Measurements from ENCODE around the gene CCDC182. TPM values are rescaled to one million over a fixed set of nuclear protein-coding genes. Genes with fewer than 3 reads are reported as not detected.
A peak's percentile ranks its signal among the peaks of the same experiment; 100 is the strongest.

Gene CCDC182
- total RNA-seq, 1 experiment from 2014 or later: not detected

- H3K36me3 ChIP-seq: no peaks in the 10 kb centered on the region
- H3K4me3 ChIP-seq: no peak overlapping the region
- H3K27ac ChIP-seq: no peak overlapping the region
- peaks cover 6% of the 10 kb centered on the region for H3K4me1 ChIP-seq (replicated peaks)
- peaks cover 3% of the 10 kb centered on the region; the same call in 1 of the 2 replicates for H3K27me3 ChIP-seq (replicated peaks)
- no peaks in the 10 kb centered on the region for H3K9me3 ChIP-seq (replicated peaks)
- no peak for DNase-seq (ENCODE audit: low read depth in 1 of 2, low spot score in 2 of 2)
Observed at GRCh38 chr17:57750895-57751294, 5.8 kb upstream of the CCDC182 start.

- no peak for DNase-seq (ENCODE audit: low read depth in 1 of 2, low spot score in 2 of 2)
- Histone ChIP-seq H3K27me3 (replicated peaks) (peaks cover 7% of the 10 kb centered on the region; the same call in 1 of the 2 replicates), H3K27ac (no peak overlapping the region), H3K4me3 (no peak overlapping the region), H3K36me3 (no peaks in the 10 kb centered on the region), H3K9me3 (replicated peaks) (no peaks in the 10 kb centered on the region), H3K4me1 (replicated peaks) (no peaks in the 10 kb centered on the region; the same call in 1 of the 2 replicates)
Observed at GRCh38 chr17:57750109-57750871, 5.2 kb upstream of the CCDC182 start.

DNA sequence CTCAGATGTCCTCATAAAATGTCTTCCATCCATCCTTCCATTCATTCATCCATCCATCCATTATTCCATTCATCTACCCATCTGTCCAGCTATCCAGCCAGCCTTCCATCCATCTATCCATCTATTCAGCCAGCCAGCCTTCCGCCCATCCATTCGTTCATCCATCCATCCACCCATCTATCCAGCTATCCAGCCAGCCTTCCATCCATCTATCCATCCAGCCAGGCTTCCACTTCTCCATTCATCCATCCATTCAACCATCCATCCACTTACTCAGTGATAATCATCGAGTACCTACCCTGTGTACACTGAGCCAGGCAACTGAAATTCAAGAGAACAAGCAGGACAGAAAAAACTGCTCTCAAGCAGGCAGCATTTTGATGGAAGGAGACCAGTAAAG is 4.6 kb upstream of the CCDC182 start:
- Histone ChIP-seq H3K4me1 (replicated peaks) (no peaks in the 10 kb centered on the region), H3K36me3 (no peaks in the 10 kb centered on the region), H3K27ac (no peak overlapping the region), H3K4me3 (no peak overlapping the region), H3K9me3 (replicated peaks) (no peaks in the 10 kb centered on the region), H3K27me3 (replicated peaks) (peaks cover 7% of the 10 kb centered on the region; the same call in 1 of the 2 replicates)
- no peak for DNase-seq (ENCODE audit: low read depth in 1 of 2, low spot score in 2 of 2)

DNA sequence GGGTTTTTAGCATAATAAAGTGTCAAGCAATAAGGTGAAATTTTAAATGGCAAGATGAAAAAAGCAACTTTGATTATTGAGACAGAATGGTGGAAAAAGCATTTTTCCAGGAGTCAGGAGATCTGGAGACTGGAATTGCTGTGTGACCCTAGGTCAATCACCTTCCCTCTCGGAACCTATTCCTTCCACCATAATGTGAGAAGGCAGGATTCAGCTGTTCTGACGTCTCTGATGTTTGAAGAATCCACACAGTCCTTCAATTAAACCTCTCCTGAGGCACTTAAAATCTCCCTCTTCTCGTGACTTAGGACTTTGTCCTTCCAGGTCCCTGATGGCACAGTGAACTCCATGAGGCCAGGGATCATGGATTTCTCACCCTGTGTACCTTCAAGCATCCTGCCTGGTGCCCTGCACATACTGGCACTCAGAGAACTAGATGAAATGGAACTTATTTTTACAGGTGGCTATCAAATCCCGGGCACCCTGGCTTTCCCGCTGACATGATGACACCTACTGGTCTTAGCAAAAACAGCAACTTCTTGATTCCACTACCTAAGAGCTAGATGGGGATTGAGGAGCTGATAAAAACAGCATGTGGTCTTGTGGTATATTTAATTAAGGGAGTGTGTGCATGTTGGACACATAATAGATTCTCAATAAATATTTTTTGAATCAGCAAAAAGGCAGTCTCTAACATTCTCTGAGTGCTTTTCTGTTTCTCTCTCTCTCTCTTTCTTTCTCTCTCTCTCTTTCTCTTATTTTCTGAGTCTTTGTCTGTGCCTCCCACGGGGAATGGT is 2.3 kb upstream of the CCDC182 start:
- Histone ChIP-seq H3K4me1 (replicated peaks) (no peaks in the 10 kb centered on the region), H3K27me3 (replicated peaks) (peaks cover 14% of the 10 kb centered on the region; the same call in 1 of the 2 replicates), H3K27ac (no peak overlapping the region), H3K36me3 (no peaks in the 10 kb centered on the region), H3K4me3 (no peak overlapping the region), H3K9me3 (replicated peaks) (no peaks in the 10 kb centered on the region)
- DNase-seq (ENCODE audit: low read depth in 1 of 2, low spot score in 2 of 2): peak in 1 of 2 experiments; percentile 48

GRCh38 chr17:57746221-57746620 is 1.1 kb upstream of the CCDC182 start:
- H3K27ac ChIP-seq: no peak overlapping the region
- H3K27me3 ChIP-seq (replicated peaks): peaks cover 14% of the 10 kb centered on the region; the same call in 1 of the 2 replicates
- no peaks in the 10 kb centered on the region for H3K4me1 ChIP-seq (replicated peaks)
- no peaks in the 10 kb centered on the region for H3K9me3 ChIP-seq (replicated peaks)
- no peak for DNase-seq (ENCODE audit: low read depth in 1 of 2, low spot score in 2 of 2)
- H3K36me3 ChIP-seq: no peaks in the 10 kb centered on the region
- no peak overlapping the region for H3K4me3 ChIP-seq

DNA sequence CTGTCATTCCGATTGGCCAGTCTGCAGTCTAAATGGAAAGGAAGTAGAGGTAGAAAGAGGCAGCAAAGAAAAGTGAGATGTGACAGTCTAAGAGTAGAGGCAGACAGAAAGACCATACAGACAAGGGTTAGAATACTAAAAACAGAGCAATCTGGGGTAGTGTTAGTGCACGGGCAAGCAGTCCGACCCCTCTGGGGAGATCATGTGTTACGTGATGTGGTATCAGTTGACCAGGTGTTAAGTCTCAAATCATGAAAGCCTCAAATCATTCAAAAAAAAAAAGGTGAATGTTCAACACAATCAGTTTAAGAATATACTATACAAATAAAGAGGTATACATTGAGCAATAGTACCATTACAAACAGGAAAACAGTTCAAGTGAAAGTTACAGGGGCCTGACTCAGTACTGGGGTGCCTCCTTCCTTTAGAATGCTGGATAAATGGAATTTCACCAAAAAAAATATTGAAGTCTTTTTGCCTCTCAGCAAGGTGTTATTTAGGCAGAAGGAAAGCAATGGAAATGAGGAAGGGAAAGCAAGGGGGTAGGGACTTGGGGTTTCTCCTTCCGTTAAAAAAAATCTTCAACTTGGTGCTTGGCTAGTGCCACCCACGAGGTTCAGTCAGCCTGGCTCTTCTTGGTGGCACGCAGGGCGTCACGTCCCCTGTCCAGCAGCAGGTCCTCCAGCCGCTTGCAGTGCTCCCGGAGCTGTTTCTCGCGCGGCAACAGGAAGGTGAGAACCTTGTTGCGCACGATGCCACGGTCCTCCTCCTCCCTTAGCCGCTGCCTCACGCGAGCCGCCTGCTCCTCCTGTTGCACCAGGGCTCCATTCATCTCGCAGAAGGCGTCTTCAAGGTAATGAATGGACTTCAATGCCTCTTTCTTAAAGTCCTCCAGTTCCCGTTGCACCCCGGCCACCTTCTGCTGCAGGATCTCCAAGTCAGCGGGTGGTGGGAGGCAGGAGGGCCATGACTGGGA is 616 bp downstream of the CCDC182 start:
- Histone ChIP-seq H3K9me3 (replicated peaks) (no peaks in the 10 kb centered on the region), H3K4me3 (no peak overlapping the region), H3K27ac (no peak overlapping the region), H3K36me3 (no peaks in the 10 kb centered on the region), H3K4me1 (replicated peaks) (no peaks in the 10 kb centered on the region), H3K27me3 (replicated peaks) (peaks cover 14% of the 10 kb centered on the region; the same call in 1 of the 2 replicates)
- no peak for DNase-seq (ENCODE audit: low read depth in 1 of 2, low spot score in 2 of 2)

DNA sequence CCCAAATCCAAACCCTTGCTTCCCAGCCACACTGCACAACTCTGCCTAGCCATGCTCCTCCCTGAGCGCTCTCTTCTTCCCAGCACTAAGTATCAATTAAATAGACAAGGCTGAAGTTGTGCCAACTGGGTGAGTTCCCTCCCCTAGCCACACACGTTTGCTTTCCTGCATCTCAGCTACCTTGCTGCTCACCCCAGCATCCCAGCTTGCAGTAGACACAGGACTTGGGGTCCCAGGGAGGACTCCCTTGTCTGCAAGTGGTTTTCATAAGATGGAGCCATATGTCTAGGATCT is 4.9 kb downstream of the CCDC182 start:
- no peaks in the 10 kb centered on the region for H3K4me1 ChIP-seq (replicated peaks)

DNA sequence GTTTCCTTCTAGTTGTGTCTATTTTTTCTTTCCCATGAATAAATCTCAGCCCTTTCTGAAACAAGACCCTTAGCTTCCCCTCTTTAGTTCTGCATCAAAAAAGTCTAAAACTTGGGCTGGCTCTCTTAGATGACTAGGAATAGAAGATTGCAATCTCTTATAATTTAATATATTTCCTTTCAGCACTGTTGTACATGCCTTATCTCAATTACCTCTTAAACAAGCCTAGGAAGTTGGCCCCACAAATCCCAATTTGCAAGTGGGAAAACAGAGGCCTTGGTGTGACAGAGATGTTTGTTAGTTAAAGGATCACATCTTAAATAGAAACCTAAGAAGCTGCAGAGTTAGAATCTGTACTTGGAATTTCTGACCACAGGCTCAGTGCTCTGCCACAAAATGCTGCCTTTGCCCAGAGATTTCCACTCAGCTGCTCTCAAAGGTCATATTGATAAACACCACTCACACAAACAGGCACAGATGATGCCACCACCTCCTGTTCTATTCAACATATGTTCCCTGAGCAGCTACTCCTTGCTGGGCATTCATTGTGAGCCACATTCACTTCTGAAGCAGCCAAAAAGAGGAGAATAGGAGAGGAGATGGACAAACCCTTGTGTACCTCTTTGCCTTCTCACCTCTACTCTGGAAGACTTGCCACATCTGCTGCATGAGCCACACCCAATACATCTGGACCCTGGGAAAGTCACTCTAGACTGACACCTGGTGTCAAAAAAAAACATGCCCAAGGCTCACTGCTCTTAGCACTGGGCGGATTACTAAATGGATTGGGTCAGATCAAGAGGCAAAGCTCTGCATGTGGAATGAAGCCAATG is 5.5 kb downstream of the CCDC182 start:
- Histone ChIP-seq H3K36me3 (no peaks in the 10 kb centered on the region), H3K27ac (no peak overlapping the region), H3K27me3 (replicated peaks) (peaks cover 18% of the 10 kb centered on the region), H3K4me3 (no peak overlapping the region), H3K9me3 (replicated peaks) (no peaks in the 10 kb centered on the region), H3K4me1 (replicated peaks) (no peaks in the 10 kb centered on the region)
- DNase-seq (ENCODE audit: low read depth in 1 of 2, low spot score in 2 of 2): no peak

More for the DNA sequence above, 4.9 kb downstream of the CCDC182 start:
- H3K27ac ChIP-seq: no peak overlapping the region
- H3K4me3 ChIP-seq: no peak overlapping the region
- H3K27me3 ChIP-seq (replicated peaks): peaks cover 18% of the 10 kb centered on the region
- no peaks in the 10 kb centered on the region for H3K9me3 ChIP-seq (replicated peaks)
- no peak for DNase-seq (ENCODE audit: low read depth in 1 of 2, low spot score in 2 of 2)
- H3K36me3 ChIP-seq: no peaks in the 10 kb centered on the region

- Histone ChIP-seq H3K4me3 (no peak overlapping the region), H3K9me3 (replicated peaks) (no peaks in the 10 kb centered on the region), H3K27ac (no peak overlapping the region), H3K36me3 (no peaks in the 10 kb centered on the region), H3K4me1 (replicated peaks) (no peaks in the 10 kb centered on the region), H3K27me3 (replicated peaks) (peaks cover 18% of the 10 kb centered on the region)
- no peak for DNase-seq (ENCODE audit: low read depth in 1 of 2, low spot score in 2 of 2)
Observed at GRCh38 chr17:57737450-57737849, 7.6 kb downstream of the CCDC182 start.

GRCh38 chr17:57735707-57736106 is 9.4 kb downstream of the CCDC182 start:
- Histone ChIP-seq H3K4me1 (replicated peaks) (no peaks in the 10 kb centered on the region), H3K27ac (no peak overlapping the region), H3K9me3 (replicated peaks) (no peaks in the 10 kb centered on the region), H3K27me3 (replicated peaks) (peaks cover 26% of the 10 kb centered on the region), H3K36me3 (no peaks in the 10 kb centered on the region), H3K4me3 (no peak overlapping the region)
- no peak for DNase-seq (ENCODE audit: low read depth in 1 of 2, low spot score in 2 of 2)

GRCh38 chr17:57735230-57735629 is 9.9 kb downstream of the CCDC182 start:
- Histone ChIP-seq H3K36me3 (no peaks in the 10 kb centered on the region), H3K4me3 (no peak overlapping the region), H3K9me3 (replicated peaks) (no peaks in the 10 kb centered on the region), H3K4me1 (replicated peaks) (no peaks in the 10 kb centered on the region), H3K27me3 (replicated peaks) (peaks cover 26% of the 10 kb centered on the region), H3K27ac (no peak overlapping the region)
- no peak for DNase-seq (ENCODE audit: low read depth in 1 of 2, low spot score in 2 of 2)

- H3K36me3 ChIP-seq: no peaks in the 10 kb centered on the region
- no peak for DNase-seq (ENCODE audit: low read depth in 1 of 2, low spot score in 2 of 2)
- H3K4me3 ChIP-seq: no peak overlapping the region
- H3K27ac ChIP-seq: no peak overlapping the region
- H3K9me3 ChIP-seq (replicated peaks): no peaks in the 10 kb centered on the region
- peaks cover 15% of the 10 kb centered on the region for H3K27me3 ChIP-seq (replicated peaks)
- no peaks in the 10 kb centered on the region for H3K4me1 ChIP-seq (replicated peaks)
Observed at GRCh38 chr17:57733085-57733484, 12.0 kb downstream of the CCDC182 start.

DNA sequence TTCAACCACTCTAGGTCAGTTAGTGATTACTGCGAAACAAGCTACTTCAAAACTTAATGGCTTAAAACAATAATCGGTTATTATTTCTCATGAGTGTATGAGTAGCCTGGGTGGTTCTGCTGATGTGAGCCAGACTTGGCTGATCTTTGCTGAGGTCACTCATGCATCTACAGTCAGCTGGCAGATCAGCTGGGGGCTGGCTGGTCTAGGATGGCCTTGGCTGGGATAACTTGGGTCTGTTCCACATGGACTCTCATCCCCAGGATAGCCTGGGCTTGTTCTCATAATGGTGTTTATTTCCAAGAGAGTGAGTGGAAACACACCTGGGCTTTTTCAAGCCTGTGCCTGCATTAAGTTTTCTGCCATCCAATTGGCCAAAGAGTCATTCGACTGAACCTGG is 13.0 kb downstream of the CCDC182 start:
- H3K27ac ChIP-seq: no peak overlapping the region
- no peak overlapping the region for H3K4me3 ChIP-seq
- no peaks in the 10 kb centered on the region for H3K36me3 ChIP-seq

More for the DNA sequence above, 13.0 kb downstream of the CCDC182 start:
- DNase-seq (ENCODE audit: low read depth in 1 of 2, low spot score in 2 of 2): no peak
- Histone ChIP-seq H3K9me3 (replicated peaks) (no peaks in the 10 kb centered on the region), H3K27me3 (replicated peaks) (peaks cover 15% of the 10 kb centered on the region), H3K4me1 (replicated peaks) (no peaks in the 10 kb centered on the region)
